ENCODE results near the gene HLCS. TPM values are rescaled to one million over a fixed set of nuclear protein-coding genes. Genes with fewer than 3 reads are reported as not detected.

Gene HLCS
- total RNA-seq, 1 donor from 2014 or later: 20.2 TPM

DNA sequence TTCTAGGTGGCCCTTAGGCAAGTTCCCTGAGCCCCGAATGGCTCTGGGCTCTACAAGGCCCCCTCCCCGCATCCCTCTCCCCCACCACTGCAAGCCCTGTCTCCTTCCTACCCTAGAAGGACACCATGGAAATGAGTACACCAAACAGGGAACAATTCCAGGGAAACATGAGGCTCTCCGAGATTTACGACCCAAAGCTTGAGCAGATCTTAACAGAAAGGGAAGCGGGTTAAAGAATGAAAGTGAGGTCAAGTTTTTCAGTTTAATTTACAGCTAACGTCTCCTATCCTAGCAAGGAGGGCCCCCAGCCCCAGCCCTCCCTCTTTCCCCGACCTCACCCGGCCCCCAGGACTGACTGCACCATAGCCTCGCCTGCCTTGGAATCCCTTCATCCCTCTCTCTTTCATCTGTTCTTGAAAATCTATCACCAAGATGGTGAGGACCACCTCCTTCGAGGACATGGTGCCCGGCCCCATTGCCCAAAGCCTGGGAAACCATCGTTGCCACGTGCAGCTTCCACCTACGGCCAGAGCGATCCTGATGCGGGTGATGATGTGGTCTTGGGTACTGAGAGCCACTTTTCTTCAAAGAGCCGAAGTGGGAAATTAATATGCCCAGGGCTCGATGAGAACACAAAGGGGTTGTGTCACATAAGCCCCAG, 237.0 kb downstream of the HLCS start:
- peaks cover 41% of the 10 kb centered on the region for H3K27me3 Mint-ChIP-seq (ENCODE audit: low read depth)
- peaks cover 2% of the 10 kb centered on the region for H3K4me1 Mint-ChIP-seq
- H3K36me3 Mint-ChIP-seq: no peaks in the 10 kb centered on the region
- TF ChIP-seq, protein P1, sequence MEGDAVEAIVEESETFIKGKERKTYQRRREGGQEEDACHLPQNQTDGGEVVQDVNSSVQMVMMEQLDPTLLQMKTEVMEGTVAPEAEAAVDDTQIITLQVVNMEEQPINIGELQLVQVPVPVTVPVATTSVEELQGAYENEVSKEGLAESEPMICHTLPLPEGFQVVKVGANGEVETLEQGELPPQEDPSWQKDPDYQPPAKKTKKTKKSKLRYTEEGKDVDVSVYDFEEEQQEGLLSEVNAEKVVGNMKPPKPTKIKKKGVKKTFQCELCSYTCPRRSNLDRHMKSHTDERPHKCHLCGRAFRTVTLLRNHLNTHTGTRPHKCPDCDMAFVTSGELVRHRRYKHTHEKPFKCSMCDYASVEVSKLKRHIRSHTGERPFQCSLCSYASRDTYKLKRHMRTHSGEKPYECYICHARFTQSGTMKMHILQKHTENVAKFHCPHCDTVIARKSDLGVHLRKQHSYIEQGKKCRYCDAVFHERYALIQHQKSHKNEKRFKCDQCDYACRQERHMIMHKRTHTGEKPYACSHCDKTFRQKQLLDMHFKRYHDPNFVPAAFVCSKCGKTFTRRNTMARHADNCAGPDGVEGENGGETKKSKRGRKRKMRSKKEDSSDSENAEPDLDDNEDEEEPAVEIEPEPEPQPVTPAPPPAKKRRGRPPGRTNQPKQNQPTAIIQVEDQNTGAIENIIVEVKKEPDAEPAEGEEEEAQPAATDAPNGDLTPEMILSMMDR (IDR thresholded peaks at IDR 0.05; ENCODE audit: unreplicated experiment): no peak
- H3K4me3 Mint-ChIP-seq: no peak overlapping the region
- DNase-seq (ENCODE audit: low spot score in 2 of 2, unreplicated experiment in 2 of 2): no peak
- no peaks in the 10 kb centered on the region for H3K9me3 Mint-ChIP-seq
- no peak overlapping the region for H3K27ac Mint-ChIP-seq

DNA sequence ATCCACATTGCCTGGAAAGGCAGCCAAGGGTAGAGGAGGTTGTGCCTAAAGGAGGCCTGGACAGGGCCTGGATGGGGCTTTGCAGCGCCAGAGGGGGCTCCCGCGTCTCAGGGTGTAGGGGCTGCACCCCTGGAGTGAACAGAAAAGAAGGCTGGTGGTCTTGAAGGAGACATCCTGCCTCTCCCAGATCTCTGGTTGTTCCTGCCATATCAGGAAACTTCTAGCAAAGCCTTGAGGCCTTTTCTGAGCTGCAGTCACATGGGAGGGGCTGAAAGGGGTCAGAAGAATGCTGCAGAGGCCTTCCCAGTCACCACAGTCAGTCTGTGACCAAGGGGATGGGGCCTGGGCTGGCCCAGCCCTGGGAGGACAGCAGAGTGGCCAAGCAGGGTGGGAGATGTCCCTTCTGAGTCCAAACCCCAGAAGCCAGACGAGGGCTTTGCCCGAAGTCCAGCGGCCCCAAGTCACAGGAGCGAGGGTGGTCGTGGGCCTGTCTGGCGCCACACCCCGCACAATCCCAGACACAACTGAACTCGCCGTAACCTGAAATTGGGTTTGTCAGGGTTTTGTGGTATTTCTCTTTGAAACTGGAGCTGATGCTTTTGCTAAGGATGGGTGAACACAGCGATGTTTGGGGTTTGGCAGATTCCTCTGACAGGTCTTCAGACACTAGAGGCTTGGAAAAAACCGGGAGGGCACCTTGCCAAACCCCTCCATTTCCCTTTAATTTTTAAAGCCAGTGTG, 237.9 kb downstream of the HLCS start:
- H3K4me3 Mint-ChIP-seq: no peak overlapping the region
- H3K27me3 Mint-ChIP-seq (ENCODE audit: low read depth): peaks cover 48% of the 10 kb centered on the region
- H3K4me1 Mint-ChIP-seq: peaks cover 2% of the 10 kb centered on the region
- H3K27ac Mint-ChIP-seq: no peak overlapping the region
- DNase-seq (ENCODE audit: low spot score in 2 of 2, unreplicated experiment in 2 of 2): no peak
- H3K36me3 Mint-ChIP-seq: no peaks in the 10 kb centered on the region
- H3K9me3 Mint-ChIP-seq: no peaks in the 10 kb centered on the region
- TF ChIP-seq, protein P1 (IDR thresholded peaks at IDR 0.05; ENCODE audit: unreplicated experiment): no peak

DNA sequence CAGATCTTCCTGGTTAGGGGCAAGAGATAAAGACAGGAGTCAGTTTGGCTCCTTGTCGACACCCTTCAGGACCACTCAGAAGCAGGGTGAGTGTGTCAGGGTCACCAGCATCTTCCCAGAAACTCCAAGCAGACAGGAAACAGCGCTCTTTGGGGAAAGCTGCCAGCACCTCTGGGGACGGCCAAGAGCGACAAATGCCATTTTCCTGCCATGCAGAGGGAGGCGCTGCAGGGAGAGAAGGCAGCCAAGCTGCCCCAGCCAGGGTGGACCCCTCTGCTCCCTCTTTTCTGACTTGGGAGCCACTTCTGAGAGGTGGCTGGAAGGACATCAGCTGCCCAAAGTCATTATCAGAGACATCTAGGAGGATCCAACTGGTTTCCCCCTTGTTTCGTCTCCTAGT, 238.6 kb downstream of the HLCS start:
- TF ChIP-seq, protein P1 (IDR thresholded peaks at IDR 0.05; ENCODE audit: unreplicated experiment): no peak
- Mint-ChIP-seq H3K4me3 (no peak overlapping the region), H3K9me3 (no peaks in the 10 kb centered on the region), H3K27me3 (ENCODE audit: low read depth) (peaks cover 53% of the 10 kb centered on the region), H3K4me1 (peaks cover 2% of the 10 kb centered on the region), H3K36me3 (no peaks in the 10 kb centered on the region), H3K27ac (no peak overlapping the region)
- no peak for DNase-seq (ENCODE audit: low spot score in 2 of 2, unreplicated experiment in 2 of 2)

GRCh38 chr21:36725793-36726386, 240.6 kb downstream of the HLCS start:
- no peak overlapping the region for H3K4me3 Mint-ChIP-seq
- peaks cover 2% of the 10 kb centered on the region for H3K4me1 Mint-ChIP-seq
- H3K36me3 Mint-ChIP-seq: no peaks in the 10 kb centered on the region
- peaks cover 53% of the 10 kb centered on the region for H3K27me3 Mint-ChIP-seq (ENCODE audit: low read depth)
- no peaks in the 10 kb centered on the region for H3K9me3 Mint-ChIP-seq
- H3K27ac Mint-ChIP-seq: no peak overlapping the region
- TF ChIP-seq, protein P1 (IDR thresholded peaks at IDR 0.05; ENCODE audit: unreplicated experiment): no peak
- DNase-seq (ENCODE audit: low spot score in 2 of 2, unreplicated experiment in 2 of 2): no peak

GRCh38 chr21:36724660-36725059, 241.8 kb downstream of the HLCS start:
- H3K9me3 Mint-ChIP-seq: no peaks in the 10 kb centered on the region
- peaks cover 2% of the 10 kb centered on the region for H3K4me1 Mint-ChIP-seq
- no peak overlapping the region for H3K27ac Mint-ChIP-seq
- TF ChIP-seq, protein P1 (IDR thresholded peaks at IDR 0.05; ENCODE audit: unreplicated experiment): no peak
- no peak overlapping the region for H3K4me3 Mint-ChIP-seq
- H3K27me3 Mint-ChIP-seq (ENCODE audit: low read depth): peaks cover 52% of the 10 kb centered on the region
- H3K36me3 Mint-ChIP-seq: no peaks in the 10 kb centered on the region
- no peak for DNase-seq (ENCODE audit: low spot score in 2 of 2, unreplicated experiment in 2 of 2)
